ENCODE data around the gene MRPS24. TPM values are rescaled to one million over a fixed set of nuclear protein-coding genes. Genes with fewer than 3 reads are reported as not detected.

Gene MRPS24
- total RNA-seq, 4 donors from 2014 or later, result 173 to 294 (median 255) TPM

DNA sequence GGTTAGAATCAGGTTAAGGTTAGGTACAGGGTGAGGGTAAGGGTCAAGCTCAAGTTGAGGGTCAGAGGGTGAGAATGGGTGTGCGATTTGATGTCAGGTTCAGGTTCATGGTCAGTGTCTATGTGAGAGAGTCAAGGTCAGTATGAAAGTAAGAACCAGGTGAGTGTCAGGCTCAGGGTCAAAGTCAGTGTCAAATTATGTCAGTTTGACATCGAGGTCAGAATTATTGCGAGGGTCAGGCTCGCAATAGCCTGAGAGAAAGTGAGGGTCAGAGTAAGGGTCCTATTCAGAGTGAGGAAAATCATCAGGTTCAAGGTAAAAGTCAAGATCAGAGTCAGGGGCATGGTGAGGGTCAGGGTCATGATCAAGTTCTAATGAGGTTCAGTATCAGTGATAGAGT, 13.0 kb downstream of the MRPS24 start:
- Histone ChIP-seq H3K4me3 (no peak overlapping the region), H3K4me1 (no peaks in the 10 kb centered on the region), H3K27me3 (no peaks in the 10 kb centered on the region), H3K27ac (no peak overlapping the region), H3K9me3 (no peaks in the 10 kb centered on the region), H3K36me3 (no peaks in the 10 kb centered on the region)
- TF ChIP-seq, protein P1, sequence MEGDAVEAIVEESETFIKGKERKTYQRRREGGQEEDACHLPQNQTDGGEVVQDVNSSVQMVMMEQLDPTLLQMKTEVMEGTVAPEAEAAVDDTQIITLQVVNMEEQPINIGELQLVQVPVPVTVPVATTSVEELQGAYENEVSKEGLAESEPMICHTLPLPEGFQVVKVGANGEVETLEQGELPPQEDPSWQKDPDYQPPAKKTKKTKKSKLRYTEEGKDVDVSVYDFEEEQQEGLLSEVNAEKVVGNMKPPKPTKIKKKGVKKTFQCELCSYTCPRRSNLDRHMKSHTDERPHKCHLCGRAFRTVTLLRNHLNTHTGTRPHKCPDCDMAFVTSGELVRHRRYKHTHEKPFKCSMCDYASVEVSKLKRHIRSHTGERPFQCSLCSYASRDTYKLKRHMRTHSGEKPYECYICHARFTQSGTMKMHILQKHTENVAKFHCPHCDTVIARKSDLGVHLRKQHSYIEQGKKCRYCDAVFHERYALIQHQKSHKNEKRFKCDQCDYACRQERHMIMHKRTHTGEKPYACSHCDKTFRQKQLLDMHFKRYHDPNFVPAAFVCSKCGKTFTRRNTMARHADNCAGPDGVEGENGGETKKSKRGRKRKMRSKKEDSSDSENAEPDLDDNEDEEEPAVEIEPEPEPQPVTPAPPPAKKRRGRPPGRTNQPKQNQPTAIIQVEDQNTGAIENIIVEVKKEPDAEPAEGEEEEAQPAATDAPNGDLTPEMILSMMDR (IDR thresholded peaks at IDR 0.05 in 4 of 5, conservative IDR thresholded peaks at IDR 0.05 in 1 of 5), result no peak
- no peak for TF ChIP-seq POLR2A (IDR thresholded peaks at IDR 0.05)
- intact Hi-C loops (cut with DNase I; ENCODE audit: low total_unique reads), result no loop called here
- ATAC-seq, result no peak
- in situ Hi-C loops (cut with MboI; ENCODE audit: low sequenced_read_pairs in 4 of 4), result no loop called here
- DNase-seq, result no peak

DNA sequence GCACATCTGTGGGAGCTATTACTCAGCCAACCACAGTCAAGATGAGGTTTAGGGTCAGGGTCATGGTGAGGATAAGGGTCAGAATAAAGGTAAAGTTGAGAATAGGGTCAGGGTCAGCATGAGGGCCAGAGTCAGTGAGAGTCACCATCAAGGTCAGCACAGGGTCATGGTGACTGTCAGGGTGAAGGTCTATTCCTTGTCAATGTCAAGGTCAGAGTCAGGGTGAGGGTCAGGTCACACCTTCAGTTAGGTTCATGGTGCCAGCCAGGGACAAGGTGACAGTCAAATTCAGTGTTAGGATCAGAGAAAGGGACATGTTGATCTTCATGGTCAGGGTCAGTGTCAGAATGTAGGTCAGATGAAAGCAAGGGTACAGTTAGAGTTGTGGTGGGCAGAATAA, 14.1 kb downstream of the MRPS24 start:
- no peaks in the 10 kb centered on the region for H3K27me3 ChIP-seq
- no peaks in the 10 kb centered on the region for H3K4me1 ChIP-seq
- no peak for DNase-seq
- no peaks in the 10 kb centered on the region for H3K9me3 ChIP-seq
- no peak for ATAC-seq
- no peak overlapping the region for H3K4me3 ChIP-seq
- no peaks in the 10 kb centered on the region for H3K36me3 ChIP-seq
- no peak overlapping the region for H3K27ac ChIP-seq
- in situ Hi-C loops (cut with MboI; ENCODE audit: low sequenced_read_pairs in 4 of 4), result no loop called here
- TF ChIP-seq POLR2A (IDR thresholded peaks at IDR 0.05), result no peak
- TF ChIP-seq, protein P1 (IDR thresholded peaks at IDR 0.05 in 4 of 5, conservative IDR thresholded peaks at IDR 0.05 in 1 of 5), result no peak
- intact Hi-C loops (cut with DNase I; ENCODE audit: low total_unique reads), result no loop called here

DNA sequence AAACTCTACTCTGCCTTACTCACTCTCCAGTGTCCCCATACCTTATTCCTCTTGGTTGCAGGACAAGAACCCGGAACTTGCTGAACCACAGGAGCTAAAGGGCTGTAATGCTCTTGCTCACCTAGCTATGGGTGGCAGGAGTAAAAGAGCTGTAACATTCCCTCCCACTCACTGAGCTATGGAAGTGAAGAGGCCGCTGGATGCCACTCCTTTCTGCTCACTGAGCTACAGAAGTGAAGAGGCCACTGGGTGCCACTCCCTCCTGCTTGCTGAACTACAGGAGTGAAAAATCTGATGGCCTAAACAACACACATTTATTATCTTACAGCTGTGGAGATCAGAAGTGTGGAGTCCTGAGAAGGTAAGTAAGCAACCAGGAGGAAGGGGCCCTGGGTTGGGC, 17.5 kb downstream of the MRPS24 start:
- in situ Hi-C loops (cut with MboI; ENCODE audit: low sequenced_read_pairs in 4 of 4), result no loop called here
- no peaks in the 10 kb centered on the region for H3K27me3 ChIP-seq
- no peak for ATAC-seq

DNA sequence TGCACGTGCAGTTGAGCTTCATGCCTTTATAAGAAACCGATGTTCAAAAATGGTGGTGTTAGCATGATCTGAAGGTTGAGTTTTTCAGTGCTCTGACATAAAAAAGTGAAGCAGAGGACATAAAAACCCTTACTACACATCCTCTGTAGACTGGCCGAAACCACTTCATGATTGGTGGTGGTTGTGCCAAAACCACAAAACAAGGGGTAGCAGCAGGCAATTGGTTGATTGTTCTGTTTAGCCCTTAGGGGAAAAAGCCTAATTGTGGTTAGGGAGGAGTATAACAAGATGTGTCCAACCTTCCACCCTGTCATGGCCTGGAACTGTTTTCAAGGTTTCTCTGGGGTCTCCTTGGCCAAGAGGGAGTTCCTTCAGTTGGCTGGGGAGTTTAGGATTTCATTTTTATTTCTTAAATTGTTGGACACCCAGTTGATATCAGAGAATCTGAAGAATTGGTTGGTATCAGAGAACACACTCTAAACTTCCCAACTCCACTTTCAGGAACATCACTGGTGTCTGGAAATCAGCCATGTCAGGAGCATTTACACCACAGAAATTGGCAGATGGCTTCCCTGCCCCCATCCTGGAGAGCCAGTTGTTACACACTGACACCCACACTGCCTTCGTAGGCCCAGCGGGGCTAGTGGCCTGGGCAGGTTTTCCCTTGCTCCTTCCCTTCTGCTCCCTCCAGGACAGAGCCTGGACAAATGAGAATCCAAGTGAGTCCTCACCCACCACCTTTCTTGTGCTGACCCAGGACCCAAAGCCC, 18.8 kb downstream of the MRPS24 start:
- no peaks in the 10 kb centered on the region for H3K9me3 ChIP-seq
- H3K4me1 ChIP-seq, result no peaks in the 10 kb centered on the region
- ATAC-seq, result no peak
- H3K27ac ChIP-seq, result no peak overlapping the region
- H3K27me3 ChIP-seq, result no peaks in the 10 kb centered on the region
- no peak for DNase-seq
- TF ChIP-seq, protein P1 (IDR thresholded peaks at IDR 0.05 in 4 of 5, conservative IDR thresholded peaks at IDR 0.05 in 1 of 5), result no peak
- no peak for TF ChIP-seq POLR2A (IDR thresholded peaks at IDR 0.05)
- in situ Hi-C loops (cut with MboI; ENCODE audit: low sequenced_read_pairs in 4 of 4), result no loop called here
- H3K4me3 ChIP-seq, result no peak overlapping the region
- no peaks in the 10 kb centered on the region for H3K36me3 ChIP-seq
- intact Hi-C loops (cut with DNase I; ENCODE audit: low total_unique reads), result no loop called here

More for the DNA sequence above, 17.5 kb downstream of the MRPS24 start:
- Histone ChIP-seq H3K4me1 (no peaks in the 10 kb centered on the region), H3K36me3 (no peaks in the 10 kb centered on the region), H3K4me3 (no peak overlapping the region), H3K9me3 (no peaks in the 10 kb centered on the region), H3K27ac (no peak overlapping the region)
- DNase-seq, result no peak
- intact Hi-C loops (cut with DNase I; ENCODE audit: low total_unique reads), result no loop called here
- TF ChIP-seq, protein P1 (IDR thresholded peaks at IDR 0.05 in 4 of 5, conservative IDR thresholded peaks at IDR 0.05 in 1 of 5), result no peak
- TF ChIP-seq POLR2A (IDR thresholded peaks at IDR 0.05), result no peak

Measured in gastrocnemius medialis (tissue), 4 donors.